GM23248 (cell line): ENCODE measurements around the gene SHISAL2B. TPM values are rescaled to one million over a fixed set of nuclear protein-coding genes. Genes with fewer than 3 reads are reported as not detected.
A peak's percentile ranks its signal among the peaks of the same experiment; 100 is the strongest.

Source experiments
- DNase-seq: peaks from one replicate; pipeline ENCODE4 v3.0.0-alpha.2; 2015
- H2AFZ ChIP-seq: fragments of 200-600 bp; sonication (generic); 2 replicates; pipeline ENCODE4 v1.6.1; 2016; ENCODE audit warnings: antibody characterized with exemption
- H3F3A ChIP-seq: fragments of 200-600 bp; sonication (generic); 2 replicates; pipeline ENCODE4 v1.6.1; 2016; ENCODE audit warnings: mild to moderate bottlenecking, antibody characterized with exemption, mixed run types; ENCODE audit not compliant: insufficient read depth
- H3K27ac ChIP-seq: fragments of 200-600 bp; sonication (generic); 2 replicates; pipeline ENCODE4 v1.5.1; 2016; ENCODE audit warnings: mild to moderate bottlenecking
- H3K27me3 ChIP-seq: fragments of 200-600 bp; sonication (generic); replicated peaks from 2 replicates; pipeline ENCODE4 v1.6.1; 2016; ENCODE audit warnings: mild to moderate bottlenecking; ENCODE audit not compliant: insufficient read depth
- H3K36me3 ChIP-seq: fragments of 200-600 bp; sonication (generic); 2 replicates; pipeline ENCODE4 v1.6.1; 2016; ENCODE audit warnings: low read depth, mild to moderate bottlenecking
- H3K4me1 ChIP-seq: fragments of 200-600 bp; sonication (generic); 2 replicates; pipeline ENCODE4 v1.6.1; 2016; ENCODE audit warnings: mild to moderate bottlenecking; ENCODE audit not compliant: insufficient read depth
- H3K4me2 ChIP-seq: fragments of 200-600 bp; sonication (generic); one replicate; pipeline ENCODE4 v1.6.1; 2016; ENCODE audit warnings: mild to moderate bottlenecking; ENCODE audit not compliant: unreplicated experiment
- H3K4me3 ChIP-seq: fragments of 200-600 bp; sonication (generic); 2 replicates; pipeline ENCODE4 v1.5.1; 2016; ENCODE audit warnings: mild to moderate bottlenecking
- H3K79me2 ChIP-seq: fragments of 200-600 bp; sonication (generic); 2 replicates; pipeline ENCODE4 v1.6.1; 2016; ENCODE audit warnings: mild to moderate bottlenecking; ENCODE audit not compliant: insufficient read depth
- H3K9ac ChIP-seq: fragments of 200-600 bp; sonication (generic); 2 replicates; pipeline ENCODE4 v1.6.1; 2016; ENCODE audit warnings: mild to moderate bottlenecking
- H3K9me2 ChIP-seq: fragments of 200-600 bp; sonication (generic); 2 replicates; pipeline ENCODE4 v1.6.1; 2016; ENCODE audit warnings: mixed run types, mild to moderate bottlenecking, moderate library complexity; ENCODE audit not compliant: insufficient read depth
- H3K9me3 ChIP-seq: fragments of 200-600 bp; sonication (generic); one replicate; pipeline ENCODE4 v1.6.1; 2017; ENCODE audit warnings: low read depth
- H4K20me1 ChIP-seq: fragments of 200-600 bp; sonication (generic); 2 replicates; pipeline ENCODE4 v1.6.0; 2016; ENCODE audit not compliant: insufficient read depth
- EZH2 ChIP-seq: fragments of 200-600 bp; sonication (generic); IDR thresholded peaks from 2 replicates; pipeline ENCODE4 v1.6.1; 2018; ENCODE audit warnings: antibody characterized with exemption, mild to moderate bottlenecking; ENCODE audit not compliant: insufficient read depth, poor library complexity, severe bottlenecking
- EZH2phosphoT487 ChIP-seq: fragments of 200-600 bp; sonication (generic); IDR thresholded peaks from 2 replicates; pipeline ENCODE4 v1.6.1; 2018; ENCODE audit warnings: antibody characterized with exemption, moderate library complexity, mild to moderate bottlenecking, low read depth; ENCODE audit not compliant: insufficient read depth
- WGBS, 2 experiments: methylation state at CpG; one replicate each; pipeline ENCODE4 v1.1.6; 2015 to 2017; ENCODE audit warnings: low lambda C conversion rate in 2 of 2, low coverage in 1 of 2; ENCODE audit errors: missing lambda C conversion rate in 2 of 2; 5-methylcytosine and 5-hydroxymethylcytosine counted together
- in situ Hi-C: fragments of 300-500 bp; cut with MboI; formaldehyde crosslinking; loops from 2 replicates; pipeline ENCODE4 v1.15.0; 2020
- polyA plus RNA-seq: library from polyadenylated mRNA; unstranded; fragments of >200 nt; fragmentation: Nextera tagmentation; extraction: Ambion mirVana; gene quantifications from 2 replicates; pipeline ENCODE4 v1.2.1, GENCODE V29; 2016
- total RNA-seq: library from RNA; depleted of rRNA; stranded (reverse); fragments of >200 nt; shearing (Covaris generic); gene quantifications from 2 replicates; pipeline ENCODE4 v1.2.3, GENCODE V29; 2014

Gene SHISAL2B
- total and polyA plus RNA-seq, 2 experiments from 2014 or later: not detected

DNA sequence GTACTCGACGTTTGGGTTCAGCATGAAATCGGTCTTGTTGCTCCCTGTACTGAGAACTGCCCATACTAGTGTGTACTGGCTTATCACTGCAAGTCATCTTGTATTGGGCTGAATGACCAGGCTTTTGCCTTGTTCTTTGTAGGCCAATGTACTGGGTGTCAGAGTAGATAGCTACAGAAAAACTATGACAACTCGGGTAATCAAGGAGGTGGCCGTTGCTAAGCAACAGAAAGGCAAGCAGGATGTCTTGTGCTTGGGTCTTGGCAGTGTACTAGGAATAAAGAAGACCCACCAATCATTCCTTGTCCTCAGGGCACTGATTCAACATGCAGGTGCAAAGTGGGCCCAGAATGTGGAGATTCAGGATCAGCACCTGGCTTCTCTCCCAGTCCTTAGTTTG, 11.9 kb upstream of the SHISAL2B start:
- H3K4me3 ChIP-seq: no peak overlapping the region
- no peaks in the 10 kb centered on the region for H4K20me1 ChIP-seq
- 47 to 58% methylated on average over 5 of the region's 5 CpGs for WGBS, 2 experiments
- in situ Hi-C loops: no loop called here
- H3K4me2 ChIP-seq: no peak overlapping the region
- H2AFZ ChIP-seq: no peak overlapping the region
- no peak overlapping the region for H3K27ac ChIP-seq
- DNase-seq: no peak
- no peaks in the 10 kb centered on the region for H3K36me3 ChIP-seq
- no peaks in the 10 kb centered on the region for H3K4me1 ChIP-seq
- no peaks in the 10 kb centered on the region for H3K9me2 ChIP-seq
- no peak for TF ChIP-seq EZH2
- TF ChIP-seq EZH2phosphoT487: no peak
- H3K9ac ChIP-seq: no peak overlapping the region
- no peaks in the 10 kb centered on the region for H3K9me3 ChIP-seq
- no peaks in the 10 kb centered on the region for H3K27me3 ChIP-seq
- H3F3A ChIP-seq: no peaks in the 10 kb centered on the region
- no peaks in the 10 kb centered on the region for H3K79me2 ChIP-seq

- no peaks in the 10 kb centered on the region for H3K9me3 ChIP-seq
- H3K9ac ChIP-seq: no peak overlapping the region
- H3K79me2 ChIP-seq: no peaks in the 10 kb centered on the region
- H3K36me3 ChIP-seq: no peaks in the 10 kb centered on the region
- in situ Hi-C loops: no loop called here
- 78 to 85% methylated on average over 4 of the region's 4 CpGs for WGBS, 2 experiments
- H3K4me3 ChIP-seq: no peak overlapping the region
- H3K27ac ChIP-seq: no peak overlapping the region
- H3K27me3 ChIP-seq: peaks cover 4% of the 10 kb centered on the region; the same call in 1 of the 2 replicates
- peak; percentile 6 for DNase-seq
- H3K9me2 ChIP-seq: no peaks in the 10 kb centered on the region
- no peak overlapping the region for H2AFZ ChIP-seq
- TF ChIP-seq EZH2phosphoT487 (no peak), EZH2 (no peak)
- H4K20me1 ChIP-seq: no peaks in the 10 kb centered on the region
- no peak overlapping the region for H3K4me2 ChIP-seq
- H3F3A ChIP-seq: no peaks in the 10 kb centered on the region
- H3K4me1 ChIP-seq: no peaks in the 10 kb centered on the region
These were observed 10.0 kb upstream of the SHISAL2B start for GRCh38 chr5:64680289-64680688.

DNA sequence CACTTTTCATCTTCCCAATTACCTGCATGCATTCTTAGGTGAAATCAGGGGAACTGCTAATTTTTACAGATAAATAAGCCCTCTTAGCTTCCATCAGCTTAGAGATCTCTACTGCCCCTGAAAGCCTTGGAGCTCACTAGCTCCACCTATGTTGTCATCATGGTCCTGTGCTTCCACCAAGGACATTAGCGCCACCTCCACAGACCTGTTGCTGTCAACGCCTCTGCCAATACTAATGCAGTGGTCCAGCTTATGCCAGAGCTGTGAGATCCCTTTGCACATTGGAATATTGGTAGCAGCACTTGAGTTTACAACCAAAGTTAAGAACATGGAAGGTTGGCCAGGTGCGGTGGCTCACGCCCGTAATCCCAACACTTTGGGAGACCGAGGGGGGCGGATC, 7.7 kb upstream of the SHISAL2B start:
- in situ Hi-C loops: no loop called here
- Histone ChIP-seq H3K36me3 (no peaks in the 10 kb centered on the region), H3F3A (no peaks in the 10 kb centered on the region), H3K4me1 (no peaks in the 10 kb centered on the region), H3K9ac (no peak overlapping the region), H4K20me1 (no peaks in the 10 kb centered on the region), H3K9me2 (no peaks in the 10 kb centered on the region), H3K27me3 (peaks cover 13% of the 10 kb centered on the region), H2AFZ (no peak overlapping the region), H3K27ac (no peak overlapping the region), H3K79me2 (no peaks in the 10 kb centered on the region), H3K9me3 (no peaks in the 10 kb centered on the region), H3K4me2 (no peak overlapping the region), H3K4me3 (no peak overlapping the region)
- TF ChIP-seq EZH2phosphoT487 (no peak), EZH2 (no peak)
- no peak for DNase-seq
- WGBS, 2 experiments: 88 to 92% methylated on average over 7 of the region's 7 CpGs

GRCh38 chr5:64685866-64686265, 4.4 kb upstream of the SHISAL2B start:
- in situ Hi-C loops: no loop called here
- H3K4me1 ChIP-seq: no peaks in the 10 kb centered on the region
- no peak overlapping the region for H3K27ac ChIP-seq
- H3K36me3 ChIP-seq: no peaks in the 10 kb centered on the region
- no peak overlapping the region for H3K9ac ChIP-seq
- no peaks in the 10 kb centered on the region for H3K9me3 ChIP-seq
- no peaks in the 10 kb centered on the region for H3K79me2 ChIP-seq
- no peak overlapping the region for H3K4me3 ChIP-seq
- 44 to 48% methylated on average over 5 of the region's 5 CpGs for WGBS, 2 experiments
- no peak for DNase-seq
- no peaks in the 10 kb centered on the region for H4K20me1 ChIP-seq
- peaks cover 43% of the 10 kb centered on the region for H3K27me3 ChIP-seq
- H3K4me2 ChIP-seq: no peak overlapping the region
- TF ChIP-seq EZH2phosphoT487 (no peak), EZH2 (no peak)
- H3K9me2 ChIP-seq: no peaks in the 10 kb centered on the region
- no peak overlapping the region for H2AFZ ChIP-seq
- H3F3A ChIP-seq: no peaks in the 10 kb centered on the region

GRCh38 chr5:64688391-64688790, 1.9 kb upstream of the SHISAL2B start:
- Histone ChIP-seq H4K20me1 (no peaks in the 10 kb centered on the region), H3K9ac (no peak overlapping the region), H3K4me1 (no peaks in the 10 kb centered on the region), H3K79me2 (no peaks in the 10 kb centered on the region), H3K9me2 (no peaks in the 10 kb centered on the region), H3K4me2 (no peak overlapping the region), H2AFZ (no peak overlapping the region), H3K27ac (no peak overlapping the region), H3K9me3 (no peaks in the 10 kb centered on the region), H3K27me3 (peaks cover 63% of the 10 kb centered on the region), H3F3A (no peaks in the 10 kb centered on the region), H3K36me3 (no peaks in the 10 kb centered on the region), H3K4me3 (no peak overlapping the region)
- in situ Hi-C loops: no loop called here
- TF ChIP-seq EZH2 (no peak), EZH2phosphoT487 (no peak)
- WGBS, 2 experiments: 50 to 62% methylated on average over 3 of the region's 3 CpGs
- no peak for DNase-seq
